Omental fat pad (tissue), 4 donors: ENCODE results near the gene GARNL3. TPM values are rescaled to one million over a fixed set of nuclear protein-coding genes. Genes with fewer than 3 reads are reported as not detected.

Source experiments
- ATAC-seq: fragments of 150-250 bp; one replicate; pipeline ENCODE4 v1.9.1; 2016; ENCODE audit warnings: mild to moderate bottlenecking, moderate library complexity; ENCODE audit not compliant: low FRiP score
- DNase-seq: peaks from one replicate; pipeline ENCODE4 v3.0.0-alpha.2; 2019; ENCODE audit warnings: low spot score
- total RNA-seq, 4 donors: library from RNA; depleted of rRNA; stranded (reverse); fragments of >200 nt; gene quantifications; one replicate each; pipeline ENCODE4 v1.1.0, GENCODE V29; 2016
- TF ChIP-seq, protein P1 (sequence below), 3 donors: fragments of 450-650 bp; IDR thresholded peaks; one replicate each; pipeline ENCODE4 v1.5.1; 2016 to 2017; ENCODE audit warnings: antibody characterized with exemption in 3 of 3, mild to moderate bottlenecking in 3 of 3, moderate library complexity in 2 of 3

GARNL3 gene
- total RNA-seq, 4 donors from 2014 or later, result 10.0 to 27.0 (median 15.7) TPM

DNA sequence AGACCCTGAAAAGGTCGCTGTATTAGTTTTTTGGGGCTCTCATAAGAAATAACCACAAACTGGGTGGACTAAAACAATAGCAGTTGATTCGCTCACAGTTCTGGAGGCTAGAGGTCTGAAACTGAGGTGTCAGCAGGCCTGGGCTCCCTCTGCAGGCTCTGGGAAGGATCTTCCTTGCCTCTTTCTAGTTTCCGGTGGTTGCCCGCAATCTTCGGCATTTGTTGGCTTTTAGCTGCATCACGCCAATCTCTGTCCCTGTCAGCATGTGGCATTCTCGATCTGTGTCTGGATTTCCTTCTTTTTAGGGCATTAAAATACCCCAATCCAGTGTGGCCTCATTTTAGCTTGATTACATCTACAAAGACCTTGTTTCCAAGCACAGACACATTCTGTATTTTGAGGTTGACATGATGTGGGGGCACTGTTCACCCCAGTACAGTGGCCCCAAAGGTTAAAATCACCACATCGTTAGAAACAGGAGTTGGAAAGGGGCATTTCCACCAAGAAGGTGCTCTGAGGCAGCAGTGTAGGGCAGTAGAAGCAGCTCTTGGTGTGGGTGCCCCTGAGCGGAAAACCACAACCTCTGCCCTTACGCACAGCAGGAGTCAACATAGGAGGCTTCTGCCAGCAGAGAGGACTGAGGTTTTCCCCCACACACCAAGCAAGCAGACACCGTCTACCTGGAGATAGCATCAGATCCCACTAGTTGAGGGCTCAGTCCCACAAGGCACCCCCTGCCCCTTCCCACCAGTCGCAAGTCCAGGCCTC, 173.1 kb downstream of the GARNL3 start:
- TF ChIP-seq, protein P1, sequence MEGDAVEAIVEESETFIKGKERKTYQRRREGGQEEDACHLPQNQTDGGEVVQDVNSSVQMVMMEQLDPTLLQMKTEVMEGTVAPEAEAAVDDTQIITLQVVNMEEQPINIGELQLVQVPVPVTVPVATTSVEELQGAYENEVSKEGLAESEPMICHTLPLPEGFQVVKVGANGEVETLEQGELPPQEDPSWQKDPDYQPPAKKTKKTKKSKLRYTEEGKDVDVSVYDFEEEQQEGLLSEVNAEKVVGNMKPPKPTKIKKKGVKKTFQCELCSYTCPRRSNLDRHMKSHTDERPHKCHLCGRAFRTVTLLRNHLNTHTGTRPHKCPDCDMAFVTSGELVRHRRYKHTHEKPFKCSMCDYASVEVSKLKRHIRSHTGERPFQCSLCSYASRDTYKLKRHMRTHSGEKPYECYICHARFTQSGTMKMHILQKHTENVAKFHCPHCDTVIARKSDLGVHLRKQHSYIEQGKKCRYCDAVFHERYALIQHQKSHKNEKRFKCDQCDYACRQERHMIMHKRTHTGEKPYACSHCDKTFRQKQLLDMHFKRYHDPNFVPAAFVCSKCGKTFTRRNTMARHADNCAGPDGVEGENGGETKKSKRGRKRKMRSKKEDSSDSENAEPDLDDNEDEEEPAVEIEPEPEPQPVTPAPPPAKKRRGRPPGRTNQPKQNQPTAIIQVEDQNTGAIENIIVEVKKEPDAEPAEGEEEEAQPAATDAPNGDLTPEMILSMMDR (IDR thresholded peaks at IDR 0.05), result no peak
- no peak for ATAC-seq
- DNase-seq, result no peak

DNA sequence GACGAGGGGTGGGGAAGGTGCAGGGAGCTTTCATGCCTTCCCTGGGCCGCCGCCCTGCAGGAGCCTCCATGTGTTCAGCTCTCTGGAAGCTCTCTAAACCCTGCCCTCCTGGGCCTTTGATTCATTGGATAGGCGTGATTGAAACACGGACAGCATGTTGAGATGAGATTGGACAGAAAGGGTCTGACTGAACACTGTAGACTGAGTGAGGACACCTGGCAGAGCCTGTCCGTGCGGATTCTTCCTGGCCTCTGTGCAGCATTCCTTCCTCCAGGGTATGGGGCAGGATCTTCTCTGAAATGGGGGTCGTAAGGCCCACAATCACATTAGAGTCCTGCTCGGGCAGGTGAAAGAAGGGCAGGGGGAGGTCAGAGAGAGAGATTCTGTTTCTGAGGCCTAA, 173.8 kb downstream of the GARNL3 start:
- ATAC-seq, result no peak
- TF ChIP-seq, protein P1 (IDR thresholded peaks at IDR 0.05), result no peak

More for the DNA sequence above, 173.8 kb downstream of the GARNL3 start:
- no peak for DNase-seq

Other genes with a start within 250 kb of the GARNL3 start
- gene ANGPTL2, start 142.1 kb upstream of the GARNL3 start, total RNA-seq, result 100 to 1,000 TPM in 2 of 4 donors, 10 to 100 TPM in 2; 68.3 to 177 (median 112) TPM
- 10 to 100 TPM; 12.2 to 28.0 (median 17.8) TPM for gene SLC2A8, start 132.4 kb downstream of the GARNL3 start, total RNA-seq
- 10 to 100 TPM in 1 of 4 donors, 1 to 10 TPM in 3; 5.0 to 15.4 (median 6.3) TPM for gene ZNF79, start 159.6 kb downstream of the GARNL3 start, total RNA-seq
- 1,000 to 10,000 TPM; 2,044 to 2,498 (median 2,365) TPM for gene RPL12, start 186.6 kb downstream of the GARNL3 start, total RNA-seq
- 10 to 100 TPM in 2 of 4 donors, 1 to 10 TPM in 2; 8.3 to 14.6 (median 10.8) TPM for gene LRSAM1, start 186.7 kb downstream of the GARNL3 start, total RNA-seq